ENCODE measurements around the gene NTN1.
A peak's percentile ranks its signal among the peaks of the same experiment; 100 is the strongest.

Gene NTN1

DNA sequence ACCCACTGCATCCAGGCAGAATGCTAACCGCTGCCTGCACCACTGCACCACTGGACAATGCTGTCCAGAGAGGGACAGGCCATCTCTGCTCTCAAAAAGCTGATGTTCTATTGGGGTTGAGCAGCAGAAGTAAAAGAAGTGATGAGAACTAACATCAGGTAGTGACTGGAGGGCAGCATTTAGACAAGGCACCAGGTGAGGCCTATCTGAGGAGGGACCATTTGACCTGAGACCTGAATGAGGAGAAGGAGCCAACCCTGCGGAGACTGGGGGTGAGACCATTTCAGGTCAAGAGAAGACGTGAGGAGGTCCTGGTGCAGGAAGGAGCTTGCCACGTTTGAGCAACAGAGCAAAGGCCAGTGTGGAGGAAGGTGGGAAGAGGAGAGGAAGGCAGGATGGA lies 34.0 kb downstream of the NTN1 start:
- Histone ChIP-seq H3K36me3 (no peaks in the 10 kb centered on the region), H3K4me2 (no peak overlapping the region), H4K20me1 (no peaks in the 10 kb centered on the region), H3K9ac (no peak overlapping the region), H3K27ac (no peak overlapping the region), H3K27me3 (no peaks in the 10 kb centered on the region), H3K9me3 (no peaks in the 10 kb centered on the region), H3K4me3 (no peak overlapping the region), H3K4me1 (no peaks in the 10 kb centered on the region)
- TF ChIP-seq Cebpa-rat (IDR thresholded peaks at IDR 0.05) = no peak

DNA sequence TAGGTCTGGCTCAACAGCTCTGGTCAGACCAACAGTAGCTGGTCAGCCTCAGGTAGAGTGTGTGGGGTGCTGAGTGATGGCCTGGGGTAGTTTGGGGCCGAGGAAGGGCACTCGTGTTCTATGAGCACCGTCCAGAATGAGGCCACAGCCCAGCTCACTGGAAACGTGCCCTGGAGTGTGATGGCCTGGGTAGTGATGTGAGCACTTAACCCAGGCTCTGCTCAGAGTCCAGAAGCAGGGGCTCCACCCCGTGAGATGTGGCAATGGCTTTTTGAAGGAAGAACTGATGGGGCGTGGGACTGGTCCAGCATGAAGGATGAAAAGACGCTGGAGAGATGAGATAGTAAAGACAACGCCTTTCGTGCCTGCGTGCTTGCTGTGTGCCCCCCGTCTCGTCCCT lies 35.3 kb downstream of the NTN1 start:
- Histone ChIP-seq H3K27ac (no peak overlapping the region), H3K9ac (no peak overlapping the region), H3K4me2 (no peak overlapping the region), H3K36me3 (no peaks in the 10 kb centered on the region), H3K4me1 (no peaks in the 10 kb centered on the region), H3K9me3 (no peaks in the 10 kb centered on the region), H3K4me3 (no peak overlapping the region), H4K20me1 (no peaks in the 10 kb centered on the region), H3K27me3 (no peaks in the 10 kb centered on the region)
- no peak for TF ChIP-seq Cebpa-rat (IDR thresholded peaks at IDR 0.05)

DNA sequence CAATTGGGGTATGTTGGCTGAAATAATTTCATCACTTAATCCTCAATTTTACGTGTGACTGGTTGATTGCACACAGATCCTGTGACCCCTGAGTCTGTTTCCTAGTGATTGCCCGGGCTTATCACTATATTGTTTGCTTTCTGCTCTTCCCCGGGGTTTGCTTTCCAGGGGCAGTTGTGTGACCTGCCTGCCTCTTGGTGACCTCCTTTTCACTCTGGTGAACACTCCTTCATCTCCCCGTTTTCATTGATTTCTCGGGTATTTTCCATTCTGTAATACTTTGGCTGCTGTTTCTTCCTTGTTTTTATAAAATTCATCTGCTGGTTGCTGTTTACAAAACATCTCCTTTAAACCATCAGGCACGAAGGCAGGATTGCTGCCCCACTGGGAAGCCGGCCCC lies 36.0 kb downstream of the NTN1 start:
- Histone ChIP-seq H3K4me1 (no peaks in the 10 kb centered on the region), H3K9ac (no peak overlapping the region), H4K20me1 (no peaks in the 10 kb centered on the region), H3K36me3 (no peaks in the 10 kb centered on the region), H3K27me3 (no peaks in the 10 kb centered on the region), H3K9me3 (no peaks in the 10 kb centered on the region), H3K4me2 (no peak overlapping the region), H3K4me3 (no peak overlapping the region), H3K27ac (no peak overlapping the region)
- TF ChIP-seq Cebpa-rat (IDR thresholded peaks at IDR 0.05) = no peak

DNA sequence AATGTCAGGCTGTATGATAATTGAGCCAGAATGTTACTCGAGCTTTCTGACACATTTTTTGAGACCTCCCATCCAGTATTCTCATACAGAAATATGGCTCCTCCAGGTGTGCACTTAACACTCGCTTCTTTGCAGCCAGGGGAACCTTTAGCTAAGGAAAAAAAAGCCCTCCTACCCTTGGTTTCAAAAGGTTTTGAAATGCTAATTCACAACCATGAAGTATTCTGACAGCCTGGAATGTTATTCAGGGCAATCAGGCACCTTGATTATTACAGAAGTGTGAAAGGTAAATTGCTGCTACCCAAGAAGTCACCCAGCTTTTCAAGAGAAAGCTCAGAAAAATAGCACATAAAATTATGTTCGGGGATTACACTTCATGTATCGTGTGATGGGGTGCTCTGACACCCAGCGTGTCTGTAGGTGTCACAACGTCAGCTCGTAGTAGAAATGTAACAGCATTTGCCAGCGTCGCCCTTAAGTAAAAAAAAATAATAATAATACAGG lies 41.1 kb downstream of the NTN1 start:
- Histone ChIP-seq H3K4me1 (no peaks in the 10 kb centered on the region), H4K20me1 (no peaks in the 10 kb centered on the region), H3K9me3 (no peaks in the 10 kb centered on the region), H3K27ac (no peak overlapping the region), H3K36me3 (no peaks in the 10 kb centered on the region), H3K9ac (no peak overlapping the region), H3K4me2 (no peak overlapping the region), H3K4me3 (no peak overlapping the region), H3K27me3 (no peaks in the 10 kb centered on the region)
- TF ChIP-seq Cebpa-rat (IDR thresholded peaks at IDR 0.05) = no peak

DNA sequence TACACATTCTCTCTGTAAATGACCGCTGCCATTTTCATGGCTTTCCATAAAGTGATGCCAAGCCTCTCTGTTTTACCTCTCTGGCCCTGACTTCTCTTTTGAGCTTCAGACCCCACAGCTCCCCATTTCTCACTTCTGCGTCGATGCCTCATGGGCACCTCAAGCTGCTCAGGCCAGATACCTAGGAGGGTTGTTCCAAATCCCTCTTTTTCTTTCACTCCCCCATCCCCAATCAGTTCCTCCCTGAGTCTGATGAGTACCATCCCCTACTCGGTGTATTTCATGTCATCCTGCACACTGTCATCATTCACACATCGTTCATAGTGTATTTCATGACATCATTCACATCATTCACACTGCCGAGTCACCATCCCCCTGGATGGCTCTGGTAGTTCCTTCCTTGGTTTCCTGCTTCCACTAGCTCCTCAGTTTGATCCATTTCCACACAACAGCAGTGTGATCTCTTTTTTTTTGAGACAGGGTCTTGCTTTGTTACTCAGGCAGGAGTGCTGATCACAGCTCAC lies 43.1 kb downstream of the NTN1 start:
- Histone ChIP-seq H3K9ac (no peak overlapping the region), H3K4me1 (no peaks in the 10 kb centered on the region), H3K36me3 (no peaks in the 10 kb centered on the region), H4K20me1 (no peaks in the 10 kb centered on the region), H3K4me3 (no peak overlapping the region), H3K27ac (no peak overlapping the region), H3K9me3 (no peaks in the 10 kb centered on the region), H3K27me3 (no peaks in the 10 kb centered on the region), H3K4me2 (no peak overlapping the region)
- TF ChIP-seq Cebpa-rat (IDR thresholded peaks at IDR 0.05) = no peak

DNA sequence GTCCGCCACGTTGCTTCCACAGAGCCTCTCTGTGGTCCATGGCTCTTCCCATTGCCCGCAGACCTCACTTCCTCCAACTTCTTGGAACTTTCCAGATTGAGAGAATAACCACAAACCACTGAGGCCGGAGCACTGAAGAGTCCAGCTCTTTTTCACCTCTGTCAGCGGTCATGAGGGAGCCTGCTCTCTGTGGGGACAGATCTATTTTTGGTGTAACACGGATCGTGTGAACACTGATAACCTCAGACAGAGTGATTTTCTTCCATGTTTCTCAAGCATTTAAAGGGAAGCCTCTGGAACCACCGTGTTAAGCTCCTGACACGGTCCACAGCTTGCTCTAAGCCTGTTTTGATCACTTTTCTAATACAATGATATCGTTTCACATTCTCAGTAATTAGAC lies 49.7 kb downstream of the NTN1 start:
- Histone ChIP-seq H3K36me3 (no peaks in the 10 kb centered on the region), H3K4me2 (no peak overlapping the region), H3K4me1 (0 out of 2 replicates have a peak, but pooled peaks cover 4% of the 10 kb centered on the region), H3K4me3 (no peak overlapping the region), H3K27me3 (no peaks in the 10 kb centered on the region; the same call in 1 of the 2 replicates), H4K20me1 (no peaks in the 10 kb centered on the region), H3K9ac (no peak overlapping the region), H3K27ac (no peak overlapping the region), H3K9me3 (no peaks in the 10 kb centered on the region)
- no peak for TF ChIP-seq Cebpa-rat (IDR thresholded peaks at IDR 0.05)

DNA sequence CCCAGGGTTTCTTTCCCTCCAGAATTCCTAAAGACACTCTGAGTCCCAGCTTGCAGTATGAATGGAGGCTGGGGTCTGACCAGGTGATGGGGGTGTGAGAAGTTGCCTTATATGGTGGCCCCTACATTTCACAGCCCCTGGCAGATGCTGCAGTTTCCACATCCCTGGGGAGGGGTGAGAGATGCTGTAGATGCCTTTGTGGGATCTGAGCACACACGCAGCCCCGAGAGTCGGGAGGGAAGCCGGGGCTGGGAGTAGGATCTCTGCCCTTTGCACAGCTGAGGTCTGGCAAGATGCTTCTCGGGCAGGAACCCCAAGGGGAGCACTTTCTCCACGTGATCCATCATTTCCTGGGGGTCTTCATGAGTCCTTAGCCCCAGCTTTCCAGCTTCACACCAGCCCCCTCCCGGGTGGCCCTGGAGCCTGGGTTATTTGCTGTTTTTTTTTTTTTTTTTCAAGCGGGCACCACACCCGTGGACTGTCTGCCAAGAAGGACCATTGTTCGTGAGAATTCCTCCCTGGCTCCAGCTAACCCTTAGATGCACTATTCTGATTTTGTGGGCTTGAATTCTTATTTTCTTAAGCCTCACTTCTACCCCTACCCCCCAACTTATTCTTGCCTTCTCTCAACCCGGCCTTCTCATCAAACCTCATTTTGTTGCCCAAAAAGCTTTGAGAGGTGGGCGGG lies 50.6 kb downstream of the NTN1 start:
- no peak overlapping the region for H3K9ac ChIP-seq
- no peak for TF ChIP-seq Cebpa-rat (IDR thresholded peaks at IDR 0.05)

DNA sequence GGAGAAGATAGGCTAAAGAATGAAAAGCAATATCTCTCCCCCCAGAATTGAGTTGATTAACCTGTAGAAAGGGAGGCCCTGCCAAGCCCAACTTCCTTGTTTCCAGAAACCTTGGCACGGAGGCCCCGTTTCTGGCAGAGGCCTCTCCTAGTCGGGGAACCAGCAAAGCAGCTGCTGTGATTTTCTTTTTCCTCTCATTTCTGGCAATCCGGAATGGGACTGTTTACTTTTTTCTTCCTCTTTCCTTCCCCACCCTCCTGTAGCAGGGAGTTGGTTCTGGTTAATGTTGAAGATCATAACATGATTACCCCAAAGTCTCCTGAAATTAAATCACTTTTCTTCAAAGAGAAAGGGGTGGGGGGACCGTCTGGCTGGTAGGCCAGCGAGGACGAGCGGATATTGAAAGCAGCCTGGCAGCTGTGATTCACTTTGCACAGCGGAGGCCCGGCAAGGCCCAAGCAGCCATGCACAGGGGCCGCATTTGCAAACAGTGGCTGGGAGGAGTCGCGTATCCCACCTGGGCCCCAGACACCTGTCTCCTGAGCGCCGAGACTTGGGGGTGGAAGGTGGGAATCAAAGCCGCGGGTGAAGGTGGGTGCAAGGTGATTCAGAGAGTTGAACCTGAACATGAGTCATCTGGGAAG lies 51.5 kb downstream of the NTN1 start:
- TF ChIP-seq Cebpa-rat (IDR thresholded peaks at IDR 0.05) = no peak
- peaks cover 13% of the 10 kb centered on the region for H3K4me1 ChIP-seq
- no peak overlapping the region for H3K9ac ChIP-seq

More for the DNA sequence above, 50.6 kb downstream of the NTN1 start:
- H3K4me1 ChIP-seq = peaks cover 10% of the 10 kb centered on the region
- peaks cover 3% of the 10 kb centered on the region; the same call in 1 of the 2 replicates for H3K27me3 ChIP-seq
- H3K4me3 ChIP-seq = no peak overlapping the region
- H3K4me2 ChIP-seq = no peak overlapping the region
- no peaks in the 10 kb centered on the region for H4K20me1 ChIP-seq
- H3K9me3 ChIP-seq = no peaks in the 10 kb centered on the region
- H3K27ac ChIP-seq = no peak overlapping the region
- no peaks in the 10 kb centered on the region for H3K36me3 ChIP-seq

DNA sequence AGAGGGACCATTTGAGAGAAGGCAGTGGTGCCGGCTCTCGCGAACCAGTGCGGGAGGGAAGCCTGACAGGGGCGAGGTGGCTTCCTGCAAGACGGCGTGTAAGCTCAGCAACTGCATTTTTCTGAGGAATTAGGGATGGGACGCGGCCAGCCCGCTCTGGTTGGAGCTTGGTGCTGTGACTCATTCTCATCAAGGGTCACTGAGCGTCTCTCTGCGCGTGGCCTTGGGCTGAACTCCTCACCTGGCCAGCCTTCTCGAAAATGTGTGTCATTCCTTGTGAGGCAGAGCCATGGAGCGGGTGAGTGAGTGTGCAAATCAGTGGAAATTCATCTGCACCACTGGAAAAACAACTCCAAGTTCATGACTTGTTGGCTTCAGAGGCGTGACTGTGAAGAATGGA lies 52.8 kb downstream of the NTN1 start:
- no peaks in the 10 kb centered on the region for H3K9me3 ChIP-seq
- no peak overlapping the region for H3K4me3 ChIP-seq
- no peak for TF ChIP-seq Cebpa-rat (IDR thresholded peaks at IDR 0.05)
- H3K36me3 ChIP-seq = no peaks in the 10 kb centered on the region
- H3K27me3 ChIP-seq = peaks cover 16% of the 10 kb centered on the region
- no peaks in the 10 kb centered on the region for H4K20me1 ChIP-seq
- no peak overlapping the region for H3K4me2 ChIP-seq
- H3K27ac ChIP-seq = no peak overlapping the region
- no peak overlapping the region for H3K9ac ChIP-seq
- peaks cover 14% of the 10 kb centered on the region for H3K4me1 ChIP-seq

More for the DNA sequence above, 51.5 kb downstream of the NTN1 start:
- Histone ChIP-seq H3K4me2 (no peak overlapping the region), H3K36me3 (no peaks in the 10 kb centered on the region), H3K9me3 (no peaks in the 10 kb centered on the region), H4K20me1 (no peaks in the 10 kb centered on the region), H3K27me3 (peaks cover 6% of the 10 kb centered on the region), H3K4me3 (no peak overlapping the region), H3K27ac (no peak overlapping the region)

DNA sequence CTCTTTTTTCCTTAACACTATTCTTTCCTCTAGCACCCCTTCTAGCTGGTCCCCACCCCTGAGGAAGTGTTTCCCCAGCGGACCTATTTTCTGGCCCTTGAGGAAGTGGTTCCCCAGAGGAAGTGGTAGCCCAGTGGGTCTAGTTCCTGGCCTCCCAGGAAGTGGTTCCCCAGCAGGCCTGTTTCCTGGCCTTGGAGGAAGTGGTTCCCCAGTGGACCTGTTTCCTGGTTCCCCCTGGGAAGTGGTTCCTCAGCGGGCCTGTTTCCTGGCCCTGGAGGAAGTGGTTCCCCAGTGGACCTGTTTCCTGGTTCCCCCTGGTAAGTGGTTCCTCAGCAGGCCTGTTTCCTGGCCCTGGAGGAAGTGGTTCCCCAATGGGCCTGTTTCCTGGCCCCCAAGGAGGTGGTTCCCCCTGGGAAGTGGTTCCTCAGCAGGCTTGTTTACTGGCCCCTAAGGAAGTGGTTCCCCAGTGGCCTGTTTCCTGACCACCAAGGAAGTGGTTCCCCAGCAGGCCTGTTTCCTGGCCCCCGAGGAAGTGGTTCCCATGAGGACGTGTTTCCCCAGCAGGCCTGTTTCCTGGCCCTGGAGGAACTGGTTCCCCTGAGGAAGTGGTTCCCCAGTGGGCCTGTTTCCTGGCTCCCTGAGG lies 58.3 kb downstream of the NTN1 start:
- Histone ChIP-seq H3K4me1 (peaks cover 22% of the 10 kb centered on the region), H3K36me3 (no peaks in the 10 kb centered on the region), H3K27ac (peak overlapping the region; percentile 30; the same call in 1 of the 2 replicates), H3K9ac (no peak overlapping the region), H3K9me3 (peaks cover 6% of the 10 kb centered on the region; the same call in 1 of the 2 replicates), H3K27me3 (peaks cover 16% of the 10 kb centered on the region), H3K4me2 (no peak overlapping the region), H3K4me3 (no peak overlapping the region), H4K20me1 (no peaks in the 10 kb centered on the region)
- TF ChIP-seq Cebpa-rat (IDR thresholded peaks at IDR 0.05) = no peak
